Ovary (tissue), 9 donors: ENCODE data around the gene KRT9. TPM values are rescaled to one million over a fixed set of nuclear protein-coding genes. Genes with fewer than 3 reads are reported as not detected.
"Not testable (repeated sequence)": the region's sequence is repeated elsewhere in the genome, so short reads cannot be mapped to it uniquely, and the experiment has no call there.

Experiments
- DNase-seq, 5 donors: peaks; one replicate each; pipeline ENCODE4 v3.0.0-alpha.2; 2019 to 2020
- H3K27ac ChIP-seq, 2 donors: fragments of 200-600 bp; one replicate each; pipeline versions ENCODE4 v1.5.1 to v1.8.0; 2019 to 2022
- H3K27me3 ChIP-seq: fragments of 200-600 bp; one replicate; pipeline ENCODE4 v1.8.0; 2022
- H3K36me3 ChIP-seq: fragments of 200-600 bp; sonication (generic); one replicate; pipeline ENCODE4 v1.5.1; 2019
- H3K4me1 ChIP-seq: one replicate; pipeline ENCODE4 v1.8.1; 2013; ENCODE audit warnings: mild to moderate bottlenecking, moderate library complexity; ENCODE audit not compliant: insufficient read depth
- H3K4me3 ChIP-seq: fragments of 200-600 bp; sonication (generic); one replicate; pipeline ENCODE4 v1.5.1; 2017
- H3K9me3 ChIP-seq, 2 donors: fragments of 200-600 bp in 1 of 2; sonication (generic) in 1 of 2; one replicate each; pipeline versions ENCODE4 v1.5.1 to v1.8.1; 2013 to 2019; ENCODE audit warnings: mild to moderate bottlenecking in 1 of 2, moderate library complexity in 1 of 2
- EP300 ChIP-seq: sonication (generic); formaldehyde crosslinking; IDR thresholded peaks from one replicate; pipeline ENCODE4 v1.6.1; 2017; ENCODE audit warnings: antibody characterized with exemption
- POLR2A ChIP-seq: fragments of 450-650 bp; IDR thresholded peaks from one replicate; pipeline ENCODE4 v1.6.1; 2017; ENCODE audit warnings: antibody characterized with exemption, mild to moderate bottlenecking, moderate library complexity
- WGBS, 3 donors: extraction: QIAGEN DNeasy Blood & Tissue Kit in 1 of 3; methylation state at CpG; one replicate each; pipeline versions ENCODE4 v1.1.5 to v1.1.7; 2013 to 2017; 5-methylcytosine and 5-hydroxymethylcytosine counted together
- intact Hi-C, 4 donors: fragments of 100-400 bp; cut with DNase I; formaldehyde crosslinking; loops; one replicate each; pipeline versions ENCODE4 v1.11.0 to v1.15.1; 2022 to 2023
- polyA plus RNA-seq, 2 donors: library from polyadenylated mRNA; stranded (reverse); fragments of 200-250 nt in 1 of 2; fragments of 350-450 nt in 1 of 2; fragmentation: Illumina TruSeq in 1 of 2; extraction: RNeasy Lipid Tissue Mini Kit (QIAGEN cat#74804) in 1 of 2; gene quantifications; one replicate each; pipeline ENCODE4 v1.2.3, GENCODE V29; 2013 to 2014
- total RNA-seq, 7 donors: library from RNA; depleted of rRNA in 2 of 7; stranded (reverse); fragments of >200 nt in 2 of 7; fragmentation: NEBNext Ultra II Directional in 3 of 7; extraction: Animal tissue kit (Norgen Biotek cat#: 25700) in 3 of 7; gene quantifications; one replicate each; pipeline versions ENCODE4 v1.1.0 to v1.2.4, GENCODE V29; 2016 to 2023
- TF ChIP-seq, protein P1 (sequence below), 3 donors: fragments of 450-650 bp in 2 of 3; fragments of 200-600 bp in 1 of 3; IDR thresholded peaks; one replicate each; pipeline versions ENCODE4 v1.5.1 to v1.8.0; 2016 to 2022; ENCODE audit warnings: antibody characterized with exemption in 3 of 3, mild to moderate bottlenecking in 1 of 3
- donor health status: DM: no; HTN: no; CAD: no; lungs with moderate emphysema.
- donor health status: DM: no; HTN: no; CAD: no.
- donor health status: Bipolar disorder and iron deficiency.
- donor health status: DM: yes; HTN: yes; CAD: no.
- donor health status: DM: no; HTN: no; CAD: no.
- donor health status: DM: yes; HTN: yes; CAD: no.

Gene KRT9
- total and polyA plus RNA-seq, 9 donors = not detected

DNA sequence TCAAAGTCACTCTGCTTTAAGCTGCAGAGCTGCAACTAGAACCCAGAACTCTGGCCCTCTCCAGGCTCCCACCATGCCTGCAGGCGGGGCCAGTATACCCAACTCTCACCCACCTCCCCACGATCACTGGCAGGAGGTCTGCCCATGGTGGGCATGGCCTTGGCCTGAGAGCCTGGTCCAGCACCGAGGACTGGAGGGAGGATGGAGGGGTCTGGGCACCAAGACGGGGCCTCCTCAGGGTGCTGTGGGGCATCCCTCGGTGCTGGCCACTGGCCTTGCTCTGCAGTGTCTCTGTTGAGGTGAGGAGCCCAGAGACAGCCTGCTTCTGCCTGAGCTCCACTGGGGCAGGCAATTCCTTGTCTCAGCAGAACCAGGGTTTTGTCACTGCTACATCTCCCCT, 42.2 kb upstream of the KRT9 start:
- no peaks in the 10 kb centered on the region for H3K4me1 ChIP-seq
- no peak for TF ChIP-seq POLR2A
- no peaks in the 10 kb centered on the region for H3K36me3 ChIP-seq
- no peaks in the 10 kb centered on the region for H3K27me3 ChIP-seq
- H3K4me3 ChIP-seq = no peak overlapping the region
- WGBS, 3 donors = 82 to 93% (median 87%) methylated on average over 5 of the region's 5 CpGs
- intact Hi-C loops = no loop called here
- H3K9me3 ChIP-seq = no peaks in the 10 kb centered on the region
- DNase-seq = no peak
- no peak overlapping the region for H3K27ac ChIP-seq

DNA sequence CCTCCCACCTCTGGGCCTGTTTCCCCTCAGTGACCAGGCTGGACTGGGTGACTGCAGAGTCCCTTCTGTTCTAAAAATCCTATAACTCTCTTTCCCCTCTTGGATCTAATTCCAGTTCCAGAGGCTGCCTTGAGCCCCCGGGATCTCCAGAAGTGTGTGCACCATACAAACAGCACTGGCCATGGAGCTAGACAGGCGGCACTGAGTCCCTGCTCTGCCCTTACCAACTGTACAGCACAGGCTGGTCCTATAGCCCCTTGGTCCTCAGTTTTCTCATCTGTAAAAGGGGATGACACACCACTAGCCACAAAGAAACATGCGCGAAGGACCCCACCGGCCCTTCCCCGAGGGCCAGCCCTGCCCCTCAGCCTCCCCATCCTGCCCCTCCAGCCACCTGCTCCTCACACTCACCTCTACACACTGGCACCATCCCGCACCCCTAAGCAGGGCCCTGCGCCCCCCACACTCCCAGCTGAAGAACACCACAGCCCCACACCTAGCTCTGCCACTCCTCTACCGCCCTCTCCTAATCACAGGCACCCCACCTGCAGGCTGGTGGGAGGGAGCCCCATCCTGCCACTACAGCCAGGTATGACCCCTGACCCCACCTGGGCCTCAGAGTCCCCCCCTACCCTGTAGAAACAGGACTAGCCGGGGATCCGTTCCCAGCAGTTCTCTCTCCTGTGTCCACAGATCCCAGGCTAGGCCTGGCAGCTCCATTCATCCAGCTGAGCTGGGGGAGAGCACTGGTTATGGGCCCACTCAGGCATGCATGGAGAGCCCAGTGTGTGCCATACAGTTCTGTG, 41.6 kb upstream of the KRT9 start:
- intact Hi-C loops = no loop called here
- Histone ChIP-seq H3K4me3 (no peak overlapping the region), H3K36me3 (no peaks in the 10 kb centered on the region), H3K27me3 (no peaks in the 10 kb centered on the region), H3K4me1 (no peaks in the 10 kb centered on the region), H3K27ac (no peak overlapping the region), H3K9me3 (no peaks in the 10 kb centered on the region)
- TF ChIP-seq EP300 (no peak), POLR2A (no peak)
- TF ChIP-seq, protein P1, sequence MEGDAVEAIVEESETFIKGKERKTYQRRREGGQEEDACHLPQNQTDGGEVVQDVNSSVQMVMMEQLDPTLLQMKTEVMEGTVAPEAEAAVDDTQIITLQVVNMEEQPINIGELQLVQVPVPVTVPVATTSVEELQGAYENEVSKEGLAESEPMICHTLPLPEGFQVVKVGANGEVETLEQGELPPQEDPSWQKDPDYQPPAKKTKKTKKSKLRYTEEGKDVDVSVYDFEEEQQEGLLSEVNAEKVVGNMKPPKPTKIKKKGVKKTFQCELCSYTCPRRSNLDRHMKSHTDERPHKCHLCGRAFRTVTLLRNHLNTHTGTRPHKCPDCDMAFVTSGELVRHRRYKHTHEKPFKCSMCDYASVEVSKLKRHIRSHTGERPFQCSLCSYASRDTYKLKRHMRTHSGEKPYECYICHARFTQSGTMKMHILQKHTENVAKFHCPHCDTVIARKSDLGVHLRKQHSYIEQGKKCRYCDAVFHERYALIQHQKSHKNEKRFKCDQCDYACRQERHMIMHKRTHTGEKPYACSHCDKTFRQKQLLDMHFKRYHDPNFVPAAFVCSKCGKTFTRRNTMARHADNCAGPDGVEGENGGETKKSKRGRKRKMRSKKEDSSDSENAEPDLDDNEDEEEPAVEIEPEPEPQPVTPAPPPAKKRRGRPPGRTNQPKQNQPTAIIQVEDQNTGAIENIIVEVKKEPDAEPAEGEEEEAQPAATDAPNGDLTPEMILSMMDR (IDR thresholded peaks at IDR 0.05) = no peak
- no peak for DNase-seq
- WGBS, 3 donors = 75 to 87% (median 82%) methylated on average over 11 of the region's 11 CpGs

DNA sequence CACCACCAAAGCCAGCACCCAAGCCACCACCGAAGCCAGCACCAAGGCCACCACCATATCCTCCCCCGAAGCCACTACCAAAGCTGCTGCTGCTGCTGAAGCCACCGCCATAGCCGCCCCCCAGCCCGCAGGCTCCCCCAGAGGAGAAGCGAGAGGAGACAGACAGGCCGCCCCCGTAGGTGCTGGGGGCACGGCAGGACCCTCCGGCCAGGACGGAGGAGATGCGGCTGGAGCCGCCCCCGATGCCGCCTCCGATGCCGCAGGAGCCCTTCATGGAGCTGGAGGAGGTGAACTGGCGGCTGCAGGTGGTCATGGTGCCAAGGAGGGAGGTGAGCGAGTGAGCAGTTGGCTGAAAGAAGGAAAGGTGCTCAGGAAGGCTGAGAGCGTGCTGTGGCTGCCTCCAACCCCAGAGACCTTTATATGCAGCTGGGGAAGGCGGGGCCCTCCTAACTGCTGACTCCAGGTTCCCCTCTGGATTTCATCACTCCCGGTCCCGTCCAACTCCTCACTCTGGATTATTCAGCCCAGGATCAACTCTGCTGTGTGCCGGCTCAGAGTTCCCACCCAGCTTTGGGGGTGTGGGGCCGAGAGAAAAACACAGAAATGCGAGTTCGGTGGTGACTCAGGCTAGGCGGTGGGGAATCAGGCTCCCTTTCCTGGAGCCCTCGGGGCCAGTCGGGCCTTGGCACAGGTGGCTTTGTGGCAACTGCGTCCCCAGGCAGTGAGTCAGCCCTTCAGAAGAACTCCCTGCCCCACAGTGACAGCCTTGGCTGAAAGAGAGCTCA, 40.7 kb upstream of the KRT9 start, which contains the start of gene KRT16:
KRT16 (minus strand) TSS at position 392 of the 785 bp plus-strand sequence; CDS start at position 313, 79 bp downstream.
- H3K4me3 ChIP-seq, H3K9me3 ChIP-seq, H3K4me1 ChIP-seq, DNase-seq, H3K27me3 ChIP-seq, intact Hi-C loops, H3K27ac ChIP-seq, H3K36me3 ChIP-seq: not testable (repeated sequence)
- WGBS, 3 donors = 74 to 76% (median 75%) methylated on average over 25 to 31 of the region's 31 CpGs

DNA sequence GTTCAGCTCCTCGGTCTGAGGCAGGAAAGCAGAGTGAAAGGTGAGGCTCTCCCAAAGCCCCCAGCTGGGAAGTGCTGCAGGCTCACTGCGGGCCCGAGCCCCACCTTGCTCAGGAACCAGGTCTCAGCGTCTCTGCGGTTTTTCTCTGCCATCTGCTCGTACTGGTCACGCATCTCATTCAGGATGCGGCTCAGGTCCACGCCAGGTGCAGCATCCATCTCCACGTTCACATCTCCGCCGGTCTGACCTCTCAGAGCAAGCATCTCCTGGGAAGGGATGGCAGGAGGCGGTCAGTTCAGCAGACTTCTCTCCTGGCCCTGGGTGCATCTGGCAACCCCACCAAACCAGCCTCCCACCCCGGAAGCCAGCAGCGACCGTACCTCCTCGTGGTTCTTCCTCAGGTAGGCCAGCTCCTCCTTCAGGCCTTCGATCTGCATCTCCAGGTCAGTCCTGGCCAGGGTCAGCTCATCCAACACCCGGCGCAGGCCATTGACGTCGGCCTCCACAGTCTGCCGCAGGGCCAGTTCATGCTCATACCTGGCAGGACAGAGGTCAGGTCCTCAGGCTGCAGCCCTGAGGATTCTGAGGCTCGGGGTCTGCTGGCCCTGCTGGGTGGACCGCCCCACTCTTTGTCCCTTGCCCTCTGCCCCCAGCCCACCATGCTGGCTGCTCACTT, 39.2 kb upstream of the KRT9 start:
- 87 to 92% (median 90%) methylated on average over 25 of the region's 25 CpGs for WGBS, 3 donors
- H3K36me3 ChIP-seq = no peaks in the 10 kb centered on the region
- TF ChIP-seq POLR2A (no peak), EP300 (no peak)
- TF ChIP-seq, protein P1 (IDR thresholded peaks at IDR 0.05) = no peak
- no peak overlapping the region for H3K27ac ChIP-seq
- H3K4me3 ChIP-seq = no peak overlapping the region
- no peaks in the 10 kb centered on the region for H3K9me3 ChIP-seq
- no peaks in the 10 kb centered on the region for H3K27me3 ChIP-seq
- no peak for DNase-seq
- intact Hi-C loops = no loop called here
- H3K4me1 ChIP-seq = no peaks in the 10 kb centered on the region

DNA sequence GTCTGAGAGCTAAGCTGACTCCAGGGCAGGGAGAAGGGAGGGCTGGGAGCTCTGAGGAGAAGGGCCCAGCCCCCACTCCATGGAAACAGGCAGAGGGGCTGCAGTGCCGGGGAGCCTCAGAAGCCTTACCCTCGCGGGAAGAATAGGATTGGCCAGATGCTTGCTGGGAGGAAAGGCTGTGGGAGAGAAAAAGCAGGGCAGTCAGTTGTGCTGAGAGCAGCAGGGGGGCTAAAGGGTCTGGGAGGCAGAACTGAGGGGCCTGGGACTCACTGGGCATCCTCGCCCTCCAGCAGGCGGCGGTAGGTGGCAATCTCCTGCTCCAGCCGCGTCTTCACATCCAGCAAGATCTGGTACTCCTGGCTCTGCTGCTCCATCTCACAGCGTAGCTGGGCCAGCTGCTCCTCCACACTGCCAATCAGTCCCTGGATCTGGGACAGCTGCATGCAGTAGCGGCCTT, 38.2 kb upstream of the KRT9 start:
- H3K4me3 ChIP-seq, H3K4me1 ChIP-seq, H3K27ac ChIP-seq, H3K9me3 ChIP-seq, H3K36me3 ChIP-seq, DNase-seq, intact Hi-C loops, H3K27me3 ChIP-seq: not testable (repeated sequence)
- WGBS, 3 donors = 4 to 19% (median 16%) methylated on average over 10 of the region's 10 CpGs

DNA sequence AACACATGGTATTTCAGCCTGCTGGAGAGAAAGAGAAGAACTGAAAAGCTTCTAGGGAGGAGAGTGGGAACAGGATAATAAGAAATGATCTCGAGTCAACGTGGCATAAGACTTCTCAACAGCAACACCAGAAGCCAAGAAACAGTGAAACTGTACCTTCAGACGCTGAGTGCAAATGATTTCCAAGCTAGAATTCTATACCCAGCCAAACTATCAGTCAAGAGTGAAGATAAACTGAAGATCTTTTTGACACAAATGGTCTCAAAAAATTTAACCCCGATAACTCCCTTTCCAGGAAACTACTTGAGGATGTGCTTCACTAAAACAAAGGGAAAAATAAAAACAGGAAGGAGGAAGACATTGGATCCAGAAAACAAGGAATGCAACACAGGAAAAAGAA, 35.1 kb upstream of the KRT9 start:
- H3K36me3 ChIP-seq, H3K9me3 ChIP-seq, H3K4me1 ChIP-seq, DNase-seq, H3K4me3 ChIP-seq, intact Hi-C loops, H3K27me3 ChIP-seq, H3K27ac ChIP-seq: not testable (repeated sequence)
- 68 to 95% (median 70%) methylated on average over 4 of the region's 4 CpGs for WGBS, 3 donors
